ENCODE measurements around the gene HPSE.

Gene HPSE

DNA sequence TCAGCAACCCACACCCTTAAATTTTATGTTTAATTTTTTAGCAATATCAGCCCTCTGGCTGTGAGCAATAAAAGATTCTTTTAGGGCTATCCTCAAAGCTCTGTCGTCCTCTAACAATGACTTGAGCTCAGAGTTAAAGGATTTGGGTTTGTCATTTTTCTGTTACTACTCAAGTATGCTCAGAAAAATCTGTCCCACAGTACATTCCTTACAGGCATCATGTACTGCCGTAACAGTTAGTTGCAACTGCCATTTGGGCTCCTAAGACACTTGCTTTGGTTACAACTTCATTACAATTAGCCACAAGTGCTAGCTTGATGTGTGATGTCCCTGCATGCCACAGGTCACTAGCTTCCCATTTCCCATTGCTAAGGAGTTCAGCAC is 83.2 kb downstream of the HPSE start:
- DNase-seq (ENCODE audit: low read depth) = no peak
- TF ChIP-seq, protein P1, sequence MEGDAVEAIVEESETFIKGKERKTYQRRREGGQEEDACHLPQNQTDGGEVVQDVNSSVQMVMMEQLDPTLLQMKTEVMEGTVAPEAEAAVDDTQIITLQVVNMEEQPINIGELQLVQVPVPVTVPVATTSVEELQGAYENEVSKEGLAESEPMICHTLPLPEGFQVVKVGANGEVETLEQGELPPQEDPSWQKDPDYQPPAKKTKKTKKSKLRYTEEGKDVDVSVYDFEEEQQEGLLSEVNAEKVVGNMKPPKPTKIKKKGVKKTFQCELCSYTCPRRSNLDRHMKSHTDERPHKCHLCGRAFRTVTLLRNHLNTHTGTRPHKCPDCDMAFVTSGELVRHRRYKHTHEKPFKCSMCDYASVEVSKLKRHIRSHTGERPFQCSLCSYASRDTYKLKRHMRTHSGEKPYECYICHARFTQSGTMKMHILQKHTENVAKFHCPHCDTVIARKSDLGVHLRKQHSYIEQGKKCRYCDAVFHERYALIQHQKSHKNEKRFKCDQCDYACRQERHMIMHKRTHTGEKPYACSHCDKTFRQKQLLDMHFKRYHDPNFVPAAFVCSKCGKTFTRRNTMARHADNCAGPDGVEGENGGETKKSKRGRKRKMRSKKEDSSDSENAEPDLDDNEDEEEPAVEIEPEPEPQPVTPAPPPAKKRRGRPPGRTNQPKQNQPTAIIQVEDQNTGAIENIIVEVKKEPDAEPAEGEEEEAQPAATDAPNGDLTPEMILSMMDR (IDR thresholded peaks at IDR 0.05; ENCODE audit: insufficient read depth, low read depth, low read length, missing control alignments) = no peak

DNA sequence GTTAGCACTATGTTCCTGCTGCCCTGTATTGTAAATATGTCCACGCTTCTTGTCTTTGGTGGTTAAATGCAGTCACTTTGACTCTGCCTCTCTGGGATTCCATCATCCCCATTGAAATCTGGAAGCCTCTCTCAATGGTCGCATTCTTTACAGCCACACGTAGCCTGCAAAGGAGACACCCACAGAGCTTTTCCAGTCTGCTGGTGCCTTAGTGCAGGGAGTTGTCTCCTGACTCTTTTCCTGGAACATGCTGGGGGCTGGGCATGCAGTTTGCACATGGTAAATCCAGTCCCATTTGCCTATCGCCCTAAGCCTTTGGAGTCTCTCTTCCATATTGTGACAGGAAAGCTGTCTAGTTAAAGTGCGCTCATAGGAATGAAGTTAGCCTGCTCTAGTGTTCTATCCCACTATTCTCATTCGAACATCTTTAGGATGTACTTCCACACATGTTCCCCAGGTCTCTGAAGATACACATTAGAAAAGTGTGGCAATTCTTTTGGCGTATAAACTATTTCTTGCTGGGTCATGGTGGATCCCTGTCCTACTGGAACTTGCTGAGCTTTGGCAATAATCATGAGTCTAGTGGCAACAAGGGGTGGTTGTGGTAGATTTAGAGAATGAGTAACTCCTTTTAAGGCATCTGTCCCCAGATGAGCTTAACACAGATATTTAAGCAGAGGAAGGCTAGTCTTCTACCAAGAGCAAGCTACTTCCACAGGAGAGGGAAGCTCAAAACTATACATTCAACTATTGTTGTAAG is 83.8 kb downstream of the HPSE start:
- H3K4me3 ChIP-seq (ENCODE audit: low read depth, low read length) = no peak overlapping the region

More for the DNA sequence above, 83.2 kb downstream of the HPSE start:
- H3K4me3 ChIP-seq (ENCODE audit: low read depth, low read length) = no peak overlapping the region

DNA sequence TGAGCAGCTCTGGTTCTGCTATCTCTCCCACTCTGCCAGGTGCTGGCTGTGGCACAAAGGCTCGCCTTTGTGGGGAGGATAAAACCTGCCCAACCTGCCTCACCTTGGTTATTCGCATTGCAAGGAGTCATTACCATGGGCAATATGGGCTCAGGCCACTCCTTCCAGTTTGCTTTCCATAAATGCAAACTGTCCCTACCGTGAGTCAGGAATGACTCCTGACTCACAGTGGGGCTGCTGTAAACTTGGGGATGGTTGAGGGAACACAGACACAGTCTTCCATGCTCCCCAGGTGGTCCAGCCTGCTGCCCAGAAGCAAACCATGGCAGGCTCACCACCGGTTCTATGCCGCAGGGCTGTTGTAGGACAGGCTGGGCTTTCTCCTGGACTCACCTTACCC is 86.2 kb downstream of the HPSE start:
- no peak overlapping the region for H3K4me3 ChIP-seq (ENCODE audit: low read depth, low read length)
- DNase-seq (ENCODE audit: low read depth) = no peak
- TF ChIP-seq, protein P1 (IDR thresholded peaks at IDR 0.05; ENCODE audit: insufficient read depth, low read depth, low read length, missing control alignments) = no peak

More for the DNA sequence above, 83.8 kb downstream of the HPSE start:
- no peak for DNase-seq (ENCODE audit: low read depth)
- TF ChIP-seq, protein P1 (IDR thresholded peaks at IDR 0.05; ENCODE audit: insufficient read depth, low read depth, low read length, missing control alignments) = no peak

DNA sequence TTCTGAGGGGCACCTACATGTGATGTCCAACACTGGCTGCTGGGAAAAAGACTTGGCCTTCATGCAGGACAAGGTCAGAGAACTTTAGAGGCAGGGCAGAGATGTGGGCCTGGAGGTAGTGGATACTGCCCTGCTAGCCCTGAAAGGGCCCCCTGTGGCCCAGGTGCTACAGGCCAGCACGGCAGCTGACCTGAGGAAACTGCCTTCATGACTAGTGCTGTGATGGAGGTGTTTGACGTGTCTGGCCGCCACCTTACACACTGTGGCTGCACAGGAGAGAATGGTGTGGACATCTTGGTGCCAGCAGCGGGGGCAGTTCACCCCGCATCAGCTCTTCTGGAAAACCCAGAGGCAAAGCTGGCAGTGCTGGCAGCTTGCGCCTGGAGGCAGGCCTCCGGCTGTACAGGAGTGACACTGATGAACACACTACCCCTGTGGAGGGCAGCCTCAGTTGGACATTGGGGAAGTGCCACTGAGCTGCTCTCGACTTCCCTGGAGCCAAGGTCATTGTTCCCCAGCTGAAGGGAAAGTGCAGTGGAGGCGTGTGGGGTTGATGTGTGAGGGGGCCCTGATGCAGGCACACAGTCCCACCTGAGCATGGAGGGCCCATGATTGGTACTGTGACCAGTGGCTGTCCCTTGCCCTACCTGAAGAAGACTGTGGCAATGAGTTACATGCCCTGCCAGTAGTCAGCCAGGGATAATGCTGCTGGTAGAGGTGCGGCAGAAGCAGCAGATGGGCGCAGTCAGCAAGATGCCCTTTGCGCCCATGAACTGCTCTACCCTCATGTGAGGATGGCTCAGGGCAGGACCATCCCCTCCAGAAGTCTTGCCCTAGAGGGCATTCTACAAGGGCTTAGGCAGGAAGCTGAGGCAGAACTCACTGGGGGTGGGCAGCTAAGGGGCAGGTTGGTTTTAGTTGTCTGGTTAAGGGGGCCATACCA is 87.0 kb downstream of the HPSE start:
- no peak overlapping the region for H3K4me3 ChIP-seq (ENCODE audit: low read depth, low read length)
- no peak for DNase-seq (ENCODE audit: low read depth)
- TF ChIP-seq, protein P1 (IDR thresholded peaks at IDR 0.05; ENCODE audit: insufficient read depth, low read depth, low read length, missing control alignments) = no peak

Measured in GM12865 (cell line).